GM23338 (cell line): ENCODE results near the gene ZNF664. TPM values are rescaled to one million over a fixed set of nuclear protein-coding genes. Genes with fewer than 3 reads are reported as not detected.

Source experiments
- ATAC-seq: fragments of 200-7000 bp; cut with Tn5 transposase; 3 replicates; pipeline ENCODE4 v1.9.1; 2020
- DNase-seq: peaks from one replicate; pipeline ENCODE4 v3.0.0-alpha.2; 2015; ENCODE audit warnings: low spot score
- H2AFZ ChIP-seq: fragments of 200-600 bp; sonication (generic); 2 replicates; pipeline ENCODE4 v1.8.0; 2016; ENCODE audit warnings: antibody characterized with exemption, mild to moderate bottlenecking, moderate library complexity
- H3F3A ChIP-seq: fragments of 200-600 bp; sonication (generic); replicated peaks from 2 replicates; pipeline ENCODE4 v1.8.0; 2017; ENCODE audit warnings: antibody characterized with exemption, mixed run types, low read depth
- H3K27ac ChIP-seq: fragments of 200-600 bp; sonication (generic); 2 replicates; pipeline ENCODE4 v1.6.1; 2016; ENCODE audit warnings: low read depth
- H3K27me3 ChIP-seq: fragments of 200-600 bp; sonication (generic); 2 replicates; pipeline ENCODE4 v1.8.0; 2016; ENCODE audit warnings: mild to moderate bottlenecking, mixed run types, moderate library complexity; ENCODE audit not compliant: insufficient read depth
- H3K36me3 ChIP-seq: fragments of 200-600 bp; sonication (generic); 2 replicates; pipeline ENCODE4 v1.8.0; 2016; ENCODE audit warnings: mild to moderate bottlenecking; ENCODE audit not compliant: insufficient read depth
- H3K4me1 ChIP-seq: fragments of 200-600 bp; sonication (generic); 2 replicates; pipeline ENCODE4 v1.8.0; 2016; ENCODE audit warnings: mild to moderate bottlenecking, moderate library complexity; ENCODE audit not compliant: insufficient read depth
- H3K4me2 ChIP-seq: fragments of 200-600 bp; sonication (generic); 2 replicates; pipeline ENCODE4 v1.7.1; 2017; ENCODE audit warnings: mixed run types
- H3K4me3 ChIP-seq: fragments of 200-600 bp; sonication (generic); 2 replicates; pipeline ENCODE4 v1.6.1; 2016; ENCODE audit warnings: mixed run types
- H3K79me2 ChIP-seq: fragments of 200-600 bp; sonication (generic); replicated peaks from 2 replicates; pipeline ENCODE4 v1.8.0; 2017; ENCODE audit warnings: mild to moderate bottlenecking; ENCODE audit not compliant: insufficient read depth
- H3K9me2 ChIP-seq: fragments of 200-600 bp; sonication (generic); 2 replicates; pipeline ENCODE4 v1.8.0; 2017; ENCODE audit not compliant: insufficient read depth
- H4K20me1 ChIP-seq: fragments of 200-600 bp; sonication (generic); replicated peaks from 2 replicates; pipeline ENCODE4 v1.8.0; 2017; ENCODE audit warnings: mild to moderate bottlenecking; ENCODE audit not compliant: insufficient read depth
- H3K27ac Mint-ChIP-seq: 2 replicates; pipeline ENCODE4 v1.8.0; 2020; ENCODE audit warnings: inconsistent platforms, mild to moderate bottlenecking, moderate library complexity, mixed read lengths
- H3K27me3 Mint-ChIP-seq: 3 replicates; pipeline ENCODE4 v1.8.0; 2022; ENCODE audit warnings: low read depth, mild to moderate bottlenecking, moderate library complexity, mixed read lengths, inconsistent platforms; ENCODE audit not compliant: insufficient read depth, poor library complexity
- H3K36me3 Mint-ChIP-seq: 3 replicates; pipeline ENCODE4 v1.8.0; 2021; ENCODE audit warnings: low read depth, mild to moderate bottlenecking, inconsistent platforms, moderate library complexity, mixed read lengths
- H3K4me1 Mint-ChIP-seq: 3 replicates; pipeline ENCODE4 v1.8.0; 2020; ENCODE audit warnings: mild to moderate bottlenecking, inconsistent platforms, mixed read lengths
- H3K4me3 Mint-ChIP-seq: 3 replicates; pipeline ENCODE4 v1.8.0; 2021; ENCODE audit warnings: moderate library complexity, mild to moderate bottlenecking, inconsistent platforms, mixed read lengths
- H3K9me3 Mint-ChIP-seq: 3 replicates; pipeline ENCODE4 v1.8.0; 2020; ENCODE audit warnings: moderate library complexity, mild to moderate bottlenecking, inconsistent platforms, mixed read lengths
- CREB1 ChIP-seq: fragments of 250-450 bp; sonication (Bioruptor Pico); IDR thresholded peaks from 2 replicates; pipeline ENCODE4 v1.5.0; 2020; ENCODE audit warnings: low read depth, mild to moderate bottlenecking, moderate library complexity
- JUNB ChIP-seq: IDR thresholded peaks from one replicate; pipeline ENCODE4 v1.6.1; 2016; ENCODE audit warnings: antibody characterized with exemption; ENCODE audit not compliant: unreplicated experiment
- NANOG ChIP-seq: IDR thresholded peaks from 2 replicates; pipeline ENCODE4 v1.6.1; 2016; ENCODE audit warnings: antibody characterized with exemption, borderline replicate concordance
- STAT1 ChIP-seq: IDR thresholded peaks from one replicate; pipeline ENCODE4 v1.6.1; 2016; ENCODE audit warnings: antibody characterized with exemption; ENCODE audit not compliant: unreplicated experiment
- ZNF331 ChIP-seq: fragments of 250-450 bp; sonication (Bioruptor Pico); IDR thresholded peaks from 2 replicates; pipeline ENCODE4 v1.5.0; 2020; ENCODE audit warnings: low read depth, mild to moderate bottlenecking, moderate library complexity
- ZNF462 ChIP-seq: fragments of 250-450 bp; sonication (Bioruptor Pico); IDR thresholded peaks from 2 replicates; pipeline ENCODE4 v1.5.0; 2020; ENCODE audit warnings: mild to moderate bottlenecking, moderate library complexity
- polyA plus RNA-seq: library from polyadenylated mRNA; unstranded; fragments of >200 nt; fragmentation: Nextera tagmentation; extraction: Ambion mirVana; gene quantifications from 2 replicates; pipeline ENCODE4 v1.2.1, GENCODE V29; 2016
- total RNA-seq: library from RNA; depleted of rRNA; stranded (reverse); fragments of >200 nt; shearing (Covaris generic); gene quantifications from 2 replicates; pipeline ENCODE4 v1.2.3, GENCODE V29; 2014
- TF ChIP-seq, protein P1 (sequence below): IDR thresholded peaks from one replicate; pipeline ENCODE4 v1.6.1; 2018; ENCODE audit warnings: antibody characterized with exemption; ENCODE audit not compliant: unreplicated experiment
- TF ChIP-seq, protein P2 (sequence below), 2 experiments: fragments of 200-600 bp in 1 of 2; sonication (generic) in 1 of 2; conservative IDR thresholded peaks; 2 replicates each; pipeline versions ENCODE4 v1.5.1 to v1.6.1; 2016 to 2017; ENCODE audit warnings: antibody characterized with exemption in 2 of 2, low read depth in 2 of 2, mild to moderate bottlenecking in 2 of 2, moderate library complexity in 1 of 2
- TF ChIP-seq, protein P3 (sequence below): IDR thresholded peaks from 2 replicates; pipeline ENCODE4 v1.6.1; 2016; ENCODE audit warnings: antibody characterized with exemption

Gene ZNF664
- total and polyA plus RNA-seq, 2 experiments from 2014 or later = 8.1 to 35.2 TPM

DNA sequence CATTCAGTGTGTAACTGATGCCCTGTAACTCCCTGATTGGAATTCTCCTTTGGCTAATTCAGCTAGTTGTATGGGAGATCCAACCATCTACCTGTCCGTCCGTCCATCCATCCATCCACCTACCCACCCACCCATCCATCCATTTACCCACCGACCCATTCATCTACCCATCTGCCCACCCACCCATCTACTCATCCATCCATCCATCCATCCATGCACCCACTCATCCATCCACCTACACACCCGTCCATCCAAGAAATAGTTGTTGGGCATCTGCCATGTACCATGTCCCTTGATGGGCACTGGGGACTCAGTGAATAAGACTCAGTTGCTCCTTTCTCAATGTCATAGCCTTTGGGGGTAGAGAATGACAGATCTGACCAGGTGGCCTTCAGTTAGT lies 48.5 kb upstream of the ZNF664 start:
- no peaks in the 10 kb centered on the region for H3K9me3 Mint-ChIP-seq
- Histone ChIP-seq H4K20me1 (no peaks in the 10 kb centered on the region), H3K79me2 (no peaks in the 10 kb centered on the region), H3K36me3 (no peaks in the 10 kb centered on the region), H2AFZ (no peak overlapping the region), H3K4me3 (no peak overlapping the region), H3K4me1 (no peaks in the 10 kb centered on the region), H3K9me2 (no peaks in the 10 kb centered on the region), H3K4me2 (no peak overlapping the region), H3K27ac (no peak overlapping the region), H3K27me3 (no peaks in the 10 kb centered on the region), H3F3A (no peaks in the 10 kb centered on the region)
- H3K4me3 Mint-ChIP-seq = no peak overlapping the region
- H3K4me1 Mint-ChIP-seq = no peaks in the 10 kb centered on the region; the same call in 2 of the 3 replicates
- TF ChIP-seq CREB1 (no peak), NANOG (no peak), JUNB (no peak), STAT1 (no peak), ZNF462 (no peak), ZNF331 (CRISPR knock-in tag) (no peak)
- TF ChIP-seq, protein P1, sequence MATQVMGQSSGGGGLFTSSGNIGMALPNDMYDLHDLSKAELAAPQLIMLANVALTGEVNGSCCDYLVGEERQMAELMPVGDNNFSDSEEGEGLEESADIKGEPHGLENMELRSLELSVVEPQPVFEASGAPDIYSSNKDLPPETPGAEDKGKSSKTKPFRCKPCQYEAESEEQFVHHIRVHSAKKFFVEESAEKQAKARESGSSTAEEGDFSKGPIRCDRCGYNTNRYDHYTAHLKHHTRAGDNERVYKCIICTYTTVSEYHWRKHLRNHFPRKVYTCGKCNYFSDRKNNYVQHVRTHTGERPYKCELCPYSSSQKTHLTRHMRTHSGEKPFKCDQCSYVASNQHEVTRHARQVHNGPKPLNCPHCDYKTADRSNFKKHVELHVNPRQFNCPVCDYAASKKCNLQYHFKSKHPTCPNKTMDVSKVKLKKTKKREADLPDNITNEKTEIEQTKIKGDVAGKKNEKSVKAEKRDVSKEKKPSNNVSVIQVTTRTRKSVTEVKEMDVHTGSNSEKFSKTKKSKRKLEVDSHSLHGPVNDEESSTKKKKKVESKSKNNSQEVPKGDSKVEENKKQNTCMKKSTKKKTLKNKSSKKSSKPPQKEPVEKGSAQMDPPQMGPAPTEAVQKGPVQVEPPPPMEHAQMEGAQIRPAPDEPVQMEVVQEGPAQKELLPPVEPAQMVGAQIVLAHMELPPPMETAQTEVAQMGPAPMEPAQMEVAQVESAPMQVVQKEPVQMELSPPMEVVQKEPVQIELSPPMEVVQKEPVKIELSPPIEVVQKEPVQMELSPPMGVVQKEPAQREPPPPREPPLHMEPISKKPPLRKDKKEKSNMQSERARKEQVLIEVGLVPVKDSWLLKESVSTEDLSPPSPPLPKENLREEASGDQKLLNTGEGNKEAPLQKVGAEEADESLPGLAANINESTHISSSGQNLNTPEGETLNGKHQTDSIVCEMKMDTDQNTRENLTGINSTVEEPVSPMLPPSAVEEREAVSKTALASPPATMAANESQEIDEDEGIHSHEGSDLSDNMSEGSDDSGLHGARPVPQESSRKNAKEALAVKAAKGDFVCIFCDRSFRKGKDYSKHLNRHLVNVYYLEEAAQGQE = no peak
- TF ChIP-seq, protein P2, sequence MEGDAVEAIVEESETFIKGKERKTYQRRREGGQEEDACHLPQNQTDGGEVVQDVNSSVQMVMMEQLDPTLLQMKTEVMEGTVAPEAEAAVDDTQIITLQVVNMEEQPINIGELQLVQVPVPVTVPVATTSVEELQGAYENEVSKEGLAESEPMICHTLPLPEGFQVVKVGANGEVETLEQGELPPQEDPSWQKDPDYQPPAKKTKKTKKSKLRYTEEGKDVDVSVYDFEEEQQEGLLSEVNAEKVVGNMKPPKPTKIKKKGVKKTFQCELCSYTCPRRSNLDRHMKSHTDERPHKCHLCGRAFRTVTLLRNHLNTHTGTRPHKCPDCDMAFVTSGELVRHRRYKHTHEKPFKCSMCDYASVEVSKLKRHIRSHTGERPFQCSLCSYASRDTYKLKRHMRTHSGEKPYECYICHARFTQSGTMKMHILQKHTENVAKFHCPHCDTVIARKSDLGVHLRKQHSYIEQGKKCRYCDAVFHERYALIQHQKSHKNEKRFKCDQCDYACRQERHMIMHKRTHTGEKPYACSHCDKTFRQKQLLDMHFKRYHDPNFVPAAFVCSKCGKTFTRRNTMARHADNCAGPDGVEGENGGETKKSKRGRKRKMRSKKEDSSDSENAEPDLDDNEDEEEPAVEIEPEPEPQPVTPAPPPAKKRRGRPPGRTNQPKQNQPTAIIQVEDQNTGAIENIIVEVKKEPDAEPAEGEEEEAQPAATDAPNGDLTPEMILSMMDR (conservative IDR thresholded peaks at IDR 0.05; ENCODE audit: low read depth in 2 of 2) = no peak
- TF ChIP-seq, protein P3, sequence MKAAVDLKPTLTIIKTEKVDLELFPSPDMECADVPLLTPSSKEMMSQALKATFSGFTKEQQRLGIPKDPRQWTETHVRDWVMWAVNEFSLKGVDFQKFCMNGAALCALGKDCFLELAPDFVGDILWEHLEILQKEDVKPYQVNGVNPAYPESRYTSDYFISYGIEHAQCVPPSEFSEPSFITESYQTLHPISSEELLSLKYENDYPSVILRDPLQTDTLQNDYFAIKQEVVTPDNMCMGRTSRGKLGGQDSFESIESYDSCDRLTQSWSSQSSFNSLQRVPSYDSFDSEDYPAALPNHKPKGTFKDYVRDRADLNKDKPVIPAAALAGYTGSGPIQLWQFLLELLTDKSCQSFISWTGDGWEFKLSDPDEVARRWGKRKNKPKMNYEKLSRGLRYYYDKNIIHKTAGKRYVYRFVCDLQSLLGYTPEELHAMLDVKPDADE = no peak
- H3K27ac Mint-ChIP-seq = no peak overlapping the region
- no peak for ATAC-seq
- no peaks in the 10 kb centered on the region for H3K36me3 Mint-ChIP-seq
- H3K27me3 Mint-ChIP-seq = peaks cover 12% of the 10 kb centered on the region
- no peak for DNase-seq
